SK-N-SH treated with all-trans-retinoic acid at 6 μM for 48 hours (cell line): ENCODE data around the gene LTBP2.

Experiments used
- ATAC-seq: fragments of 200-7000 bp; cut with Tn5 transposase; 3 replicates; pipeline ENCODE4 v1.9.1; 2020; ENCODE audit warnings: mild to moderate bottlenecking, moderate library complexity
- ARNTL ChIP-seq: fragments of 450-650 bp; formaldehyde crosslinking; IDR thresholded peaks from 2 replicates; pipeline ENCODE4 v1.5.0; 2020; ENCODE audit warnings: low read depth, mild to moderate bottlenecking, moderate library complexity, borderline replicate concordance
- BACH2 ChIP-seq: fragments of 250-450 bp; sonication (Bioruptor Pico); IDR thresholded peaks from 2 replicates; pipeline ENCODE4 v1.9.0; 2021; ENCODE audit warnings: mild to moderate bottlenecking, borderline replicate concordance
- CSDC2 ChIP-seq: fragments of 250-450 bp; sonication (Bioruptor Pico); IDR thresholded peaks from 2 replicates; pipeline ENCODE4 v1.5.0; 2020; ENCODE audit warnings: mild to moderate bottlenecking, moderate library complexity
- ESRRG ChIP-seq: fragments of 250-450 bp; sonication (Bioruptor Pico); IDR thresholded peaks from 2 replicates; pipeline ENCODE4 v1.6.1; 2021; ENCODE audit warnings: mild to moderate bottlenecking
- GLIS3 ChIP-seq: fragments of 250-450 bp; sonication (Bioruptor Pico); IDR thresholded peaks from 2 replicates; pipeline ENCODE4 v1.5.0; 2020; ENCODE audit warnings: mild to moderate bottlenecking, moderate library complexity
- ISL1 ChIP-seq: fragments of 250-450 bp; sonication (Bioruptor Pico); IDR thresholded peaks from 2 replicates; pipeline ENCODE4 v2.1.2; 2022; ENCODE audit warnings: mild to moderate bottlenecking, moderate library complexity
- OSR1 ChIP-seq: fragments of 250-450 bp; sonication (Bioruptor Pico); IDR thresholded peaks from 2 replicates; pipeline ENCODE4 v1.8.0; 2022; ENCODE audit warnings: moderate library complexity, mild to moderate bottlenecking, inconsistent platforms
- PPARA ChIP-seq: fragments of 250-450 bp; sonication (Bioruptor Pico); IDR thresholded peaks from 2 replicates; pipeline ENCODE4 v1.5.0; 2020; ENCODE audit warnings: mild to moderate bottlenecking, borderline replicate concordance
- RARB ChIP-seq: fragments of 250-450 bp; sonication (Bioruptor Pico); IDR thresholded peaks from 2 replicates; pipeline ENCODE4 v1.8.0; 2021; ENCODE audit warnings: mild to moderate bottlenecking, moderate library complexity
- SNAI2 ChIP-seq: fragments of 250-450 bp; sonication (Bioruptor Pico); IDR thresholded peaks from 2 replicates; pipeline ENCODE4 v1.5.0; 2020; ENCODE audit warnings: mild to moderate bottlenecking, moderate library complexity
- TCF4 ChIP-seq: fragments of 250-450 bp; sonication (Bioruptor Pico); IDR thresholded peaks from 2 replicates; pipeline ENCODE4 v1.8.0; 2021; ENCODE audit warnings: mild to moderate bottlenecking, moderate library complexity, borderline replicate concordance
- TOX ChIP-seq: fragments of 250-450 bp; sonication (Bioruptor Pico); IDR thresholded peaks from 2 replicates; pipeline ENCODE4 v1.8.0; 2021; ENCODE audit warnings: mild to moderate bottlenecking, moderate library complexity, borderline replicate concordance
- ZC3H10 ChIP-seq: fragments of 250-450 bp; sonication (Bioruptor Pico); IDR thresholded peaks from 2 replicates; pipeline ENCODE4 v1.5.1; 2021; ENCODE audit warnings: mild to moderate bottlenecking, moderate library complexity
- ZFP3 ChIP-seq: fragments of 250-450 bp; sonication (Bioruptor Pico); IDR thresholded peaks from 2 replicates; pipeline ENCODE4 v1.5.0; 2020; ENCODE audit warnings: mild to moderate bottlenecking, moderate library complexity
- ZFP30 ChIP-seq: fragments of 450-650 bp; formaldehyde crosslinking; IDR thresholded peaks from 2 replicates; pipeline ENCODE4 v1.5.0; 2022; ENCODE audit warnings: mild to moderate bottlenecking, moderate library complexity
- ZNF565 ChIP-seq: fragments of 450-650 bp; formaldehyde crosslinking; conservative IDR thresholded peaks from 2 replicates; pipeline ENCODE4 v1.5.0; 2020; ENCODE audit warnings: low read depth, mild to moderate bottlenecking, moderate library complexity
- ZNF70 ChIP-seq: fragments of 450-650 bp; formaldehyde crosslinking; IDR thresholded peaks from 2 replicates; pipeline ENCODE4 v1.5.0; 2020; ENCODE audit warnings: mild to moderate bottlenecking, moderate library complexity
- ZNF8 ChIP-seq: fragments of 450-650 bp; formaldehyde crosslinking; IDR thresholded peaks from 2 replicates; pipeline ENCODE4 v1.5.0; 2020; ENCODE audit warnings: mild to moderate bottlenecking, moderate library complexity
- TF ChIP-seq, protein P1 (sequence below): fragments of 250-450 bp; sonication (Bioruptor Pico); IDR thresholded peaks from 2 replicates; pipeline ENCODE4 v1.5.1; 2020; ENCODE audit warnings: low read depth, mild to moderate bottlenecking, moderate library complexity
- TF ChIP-seq, protein P2 (sequence below): fragments of 250-450 bp; sonication (Bioruptor Pico); IDR thresholded peaks from 2 replicates; pipeline ENCODE4 v1.8.0; 2020; ENCODE audit warnings: mild to moderate bottlenecking, moderate library complexity, borderline replicate concordance
- TF ChIP-seq, protein P3 (sequence below): fragments of 250-450 bp; sonication (Bioruptor Pico); IDR thresholded peaks from 2 replicates; pipeline ENCODE4 v1.5.1; 2021; ENCODE audit warnings: mild to moderate bottlenecking, moderate library complexity
- TF ChIP-seq, protein P4 (sequence below): fragments of 250-450 bp; sonication (Bioruptor Pico); IDR thresholded peaks from 2 replicates; pipeline ENCODE4 v1.8.0; 2021; ENCODE audit warnings: low read depth, mild to moderate bottlenecking, moderate library complexity, borderline replicate concordance

The LTBP2 gene

DNA sequence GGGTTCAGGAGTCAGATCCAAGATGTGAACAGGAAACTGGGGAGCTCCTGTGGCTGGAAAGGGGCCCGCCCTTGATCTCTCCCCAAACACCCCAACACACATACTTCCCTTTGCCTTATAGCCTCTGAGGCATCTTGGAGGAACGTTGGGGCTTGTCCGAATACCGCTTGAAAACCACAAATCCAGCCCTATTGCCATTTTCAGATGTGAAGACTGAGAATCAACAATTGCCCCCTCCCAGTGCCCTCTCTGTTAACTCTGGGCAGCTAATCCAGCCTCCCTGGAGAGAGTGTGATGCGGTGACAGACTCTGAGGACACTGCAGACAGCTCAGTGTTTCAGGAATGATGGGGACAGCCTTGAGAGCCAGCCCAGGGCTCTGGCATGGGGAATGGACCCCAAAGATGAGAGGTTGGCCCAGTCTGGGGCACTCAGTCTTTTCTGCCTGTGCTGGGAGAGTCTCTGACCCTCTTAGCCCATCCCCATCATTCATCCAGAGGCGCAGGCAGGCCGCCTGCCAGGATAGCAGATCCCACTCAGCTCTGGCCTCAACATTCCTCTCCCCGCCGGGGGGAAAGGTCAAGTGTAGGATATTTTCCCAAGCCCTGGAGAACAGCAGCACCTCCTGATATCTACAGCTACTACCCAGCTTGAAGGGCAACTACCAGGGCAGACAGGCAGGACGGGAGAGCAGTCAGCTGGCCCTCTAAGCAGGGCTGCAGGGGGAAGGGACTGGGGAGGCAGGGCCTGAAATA is 24.6 kb upstream of the LTBP2 start (continued):
- TF ChIP-seq, protein P1, sequence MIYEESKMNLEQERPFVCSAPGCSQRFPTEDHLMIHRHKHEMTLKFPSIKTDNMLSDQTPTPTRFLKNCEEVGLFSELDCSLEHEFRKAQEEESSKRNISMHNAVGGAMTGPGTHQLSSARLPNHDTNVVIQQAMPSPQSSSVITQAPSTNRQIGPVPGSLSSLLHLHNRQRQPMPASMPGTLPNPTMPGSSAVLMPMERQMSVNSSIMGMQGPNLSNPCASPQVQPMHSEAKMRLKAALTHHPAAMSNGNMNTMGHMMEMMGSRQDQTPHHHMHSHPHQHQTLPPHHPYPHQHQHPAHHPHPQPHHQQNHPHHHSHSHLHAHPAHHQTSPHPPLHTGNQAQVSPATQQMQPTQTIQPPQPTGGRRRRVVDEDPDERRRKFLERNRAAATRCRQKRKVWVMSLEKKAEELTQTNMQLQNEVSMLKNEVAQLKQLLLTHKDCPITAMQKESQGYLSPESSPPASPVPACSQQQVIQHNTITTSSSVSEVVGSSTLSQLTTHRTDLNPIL (CRISPR knock-in tag) = no peak
- TF ChIP-seq, all 23 proteins: peak for 0

DNA sequence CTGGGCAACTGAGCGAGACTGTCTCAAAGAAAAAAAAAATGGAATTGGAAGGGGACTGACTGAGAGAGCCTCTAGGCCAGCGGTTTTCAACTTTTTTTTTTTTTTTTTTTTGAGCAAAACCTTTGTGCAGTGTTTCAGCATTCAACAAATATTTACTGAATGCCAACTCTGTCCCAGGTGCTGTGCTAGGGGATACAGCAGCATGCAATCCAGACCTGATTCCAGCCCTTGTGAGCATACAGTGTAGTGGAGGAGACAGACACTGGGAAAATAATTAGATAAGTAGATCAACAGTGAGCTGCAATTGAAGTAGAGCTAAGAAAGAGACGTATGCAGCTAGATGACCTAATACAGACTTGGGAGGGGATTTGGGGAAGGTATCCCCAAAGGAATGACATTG is 23.8 kb upstream of the LTBP2 start:
- TF ChIP-seq ARNTL (CRISPR knock-in tag) = no peak
- no peak for TF ChIP-seq SNAI2 (CRISPR knock-in tag)
- TF ChIP-seq ZFP30 (CRISPR knock-in tag) = no peak
- no peak for TF ChIP-seq ZNF8
- TF ChIP-seq PPARA (CRISPR knock-in tag) = no peak
- TF ChIP-seq, protein P2, sequence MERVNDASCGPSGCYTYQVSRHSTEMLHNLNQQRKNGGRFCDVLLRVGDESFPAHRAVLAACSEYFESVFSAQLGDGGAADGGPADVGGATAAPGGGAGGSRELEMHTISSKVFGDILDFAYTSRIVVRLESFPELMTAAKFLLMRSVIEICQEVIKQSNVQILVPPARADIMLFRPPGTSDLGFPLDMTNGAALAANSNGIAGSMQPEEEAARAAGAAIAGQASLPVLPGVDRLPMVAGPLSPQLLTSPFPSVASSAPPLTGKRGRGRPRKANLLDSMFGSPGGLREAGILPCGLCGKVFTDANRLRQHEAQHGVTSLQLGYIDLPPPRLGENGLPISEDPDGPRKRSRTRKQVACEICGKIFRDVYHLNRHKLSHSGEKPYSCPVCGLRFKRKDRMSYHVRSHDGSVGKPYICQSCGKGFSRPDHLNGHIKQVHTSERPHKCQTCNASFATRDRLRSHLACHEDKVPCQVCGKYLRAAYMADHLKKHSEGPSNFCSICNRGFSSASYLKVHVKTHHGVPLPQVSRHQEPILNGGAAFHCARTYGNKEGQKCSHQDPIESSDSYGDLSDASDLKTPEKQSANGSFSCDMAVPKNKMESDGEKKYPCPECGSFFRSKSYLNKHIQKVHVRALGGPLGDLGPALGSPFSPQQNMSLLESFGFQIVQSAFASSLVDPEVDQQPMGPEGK = no peak
- TF ChIP-seq TOX = no peak
- TF ChIP-seq ZC3H10 (CRISPR knock-in tag) = no peak
- TF ChIP-seq, protein P3, sequence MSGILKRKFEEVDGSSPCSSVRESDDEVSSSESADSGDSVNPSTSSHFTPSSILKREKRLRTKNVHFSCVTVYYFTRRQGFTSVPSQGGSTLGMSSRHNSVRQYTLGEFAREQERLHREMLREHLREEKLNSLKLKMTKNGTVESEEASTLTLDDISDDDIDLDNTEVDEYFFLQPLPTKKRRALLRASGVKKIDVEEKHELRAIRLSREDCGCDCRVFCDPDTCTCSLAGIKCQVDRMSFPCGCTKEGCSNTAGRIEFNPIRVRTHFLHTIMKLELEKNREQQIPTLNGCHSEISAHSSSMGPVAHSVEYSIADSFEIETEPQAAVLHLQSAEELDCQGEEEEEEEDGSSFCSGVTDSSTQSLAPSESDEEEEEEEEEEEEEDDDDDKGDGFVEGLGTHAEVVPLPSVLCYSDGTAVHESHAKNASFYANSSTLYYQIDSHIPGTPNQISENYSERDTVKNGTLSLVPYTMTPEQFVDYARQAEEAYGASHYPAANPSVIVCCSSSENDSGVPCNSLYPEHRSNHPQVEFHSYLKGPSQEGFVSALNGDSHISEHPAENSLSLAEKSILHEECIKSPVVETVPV (CRISPR knock-in tag) = no peak
- TF ChIP-seq, protein P1 (CRISPR knock-in tag) = no peak
- TF ChIP-seq OSR1 (CRISPR knock-in tag) = no peak
- TF ChIP-seq ZFP3 (CRISPR knock-in tag) = no peak
- no peak for TF ChIP-seq BACH2 (CRISPR knock-in tag)
- no peak for TF ChIP-seq TCF4 (CRISPR knock-in tag)
- no peak for TF ChIP-seq RARB (CRISPR knock-in tag)
- TF ChIP-seq, protein P4, sequence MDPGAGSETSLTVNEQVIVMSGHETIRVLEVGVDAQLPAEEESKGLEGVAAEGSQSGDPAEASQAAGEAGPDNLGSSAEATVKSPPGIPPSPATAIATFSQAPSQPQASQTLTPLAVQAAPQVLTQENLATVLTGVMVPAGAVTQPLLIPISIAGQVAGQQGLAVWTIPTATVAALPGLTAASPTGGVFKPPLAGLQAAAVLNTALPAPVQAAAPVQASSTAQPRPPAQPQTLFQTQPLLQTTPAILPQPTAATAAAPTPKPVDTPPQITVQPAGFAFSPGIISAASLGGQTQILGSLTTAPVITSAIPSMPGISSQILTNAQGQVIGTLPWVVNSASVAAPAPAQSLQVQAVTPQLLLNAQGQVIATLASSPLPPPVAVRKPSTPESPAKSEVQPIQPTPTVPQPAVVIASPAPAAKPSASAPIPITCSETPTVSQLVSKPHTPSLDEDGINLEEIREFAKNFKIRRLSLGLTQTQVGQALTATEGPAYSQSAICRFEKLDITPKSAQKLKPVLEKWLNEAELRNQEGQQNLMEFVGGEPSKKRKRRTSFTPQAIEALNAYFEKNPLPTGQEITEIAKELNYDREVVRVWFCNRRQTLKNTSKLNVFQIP = no peak
- TF ChIP-seq CSDC2 (CRISPR knock-in tag) = no peak
- TF ChIP-seq ZNF565 (CRISPR knock-in tag) = no peak
- no peak for TF ChIP-seq ZNF70 (CRISPR knock-in tag)
- TF ChIP-seq, all 23 proteins: peak for 0
- peak; percentile 10; the same call in 1 of the 3 replicates for ATAC-seq

DNA sequence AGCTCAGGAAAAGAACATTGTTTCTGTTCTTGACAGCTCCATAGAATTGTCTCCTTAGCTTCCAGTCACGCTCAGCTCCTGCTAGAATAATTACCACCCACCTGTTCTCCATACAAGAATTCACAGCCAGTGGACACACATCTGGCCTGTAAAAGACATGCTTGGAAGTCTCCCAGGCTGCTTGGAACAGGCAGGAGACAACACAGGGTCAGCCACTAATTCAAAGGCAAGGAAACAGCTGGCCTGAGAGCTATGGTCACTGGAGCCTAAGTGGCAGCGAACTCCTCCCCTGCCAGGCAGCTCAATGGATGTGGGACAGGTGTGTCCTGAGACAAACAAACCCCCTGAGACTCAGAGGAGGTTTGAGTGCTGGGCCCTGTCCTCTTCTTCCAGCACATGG is 22.9 kb upstream of the LTBP2 start:
- no peak for ATAC-seq
- TF ChIP-seq TCF4 (CRISPR knock-in tag) (no peak), GLIS3 (no peak), ZNF70 (CRISPR knock-in tag) (no peak), ZNF8 (no peak), CSDC2 (CRISPR knock-in tag) (no peak), ZNF565 (CRISPR knock-in tag) (no peak), ISL1 (CRISPR knock-in tag) (no peak), ESRRG (no peak), PPARA (CRISPR knock-in tag) (no peak), SNAI2 (CRISPR knock-in tag) (no peak), OSR1 (CRISPR knock-in tag) (no peak), ZFP3 (CRISPR knock-in tag) (no peak)
- TF ChIP-seq, protein P1 (CRISPR knock-in tag) = no peak
- TF ChIP-seq, protein P2 = no peak
- TF ChIP-seq, protein P3 (CRISPR knock-in tag) = no peak
